Measurements from ENCODE around the gene PRPF38B. TPM values are rescaled to one million over a fixed set of nuclear protein-coding genes. Genes with fewer than 3 reads are reported as not detected.

The PRPF38B gene
- 54.9 TPM for polyA plus RNA-seq (2012; ENCODE audit: insufficient read depth, insufficient read length, low read depth)

- H3K4me3 ChIP-seq (ENCODE audit: low read depth, low read length), result peak within 1 kb of the TSS; percentile 96
- no peaks in the 10 kb centered on the region for H3K27me3 ChIP-seq
- no peak for TF ChIP-seq CTCF (IDR thresholded peaks at IDR 0.05; ENCODE audit: low read depth, low read length)
- no peaks in the 10 kb centered on the region for H3K9me3 ChIP-seq
- no peaks in the 10 kb centered on the region for H3K4me1 ChIP-seq
- DNase-seq, result peak; percentile 94
- H3K36me3 ChIP-seq, result peaks cover 37% of the 10 kb centered on the region
These were observed at the start of gene PRPF38B for GRCh38 chr1:108691942-108692723. Gene PRPF38B, plus strand, starts transcription at chr1:108692310. Its CDS starts 282 bp downstream, at chr1:108692592.

GRCh38 chr1:108643492-108644335, 48.4 kb upstream of the PRPF38B start:
- no peaks in the 10 kb centered on the region; the same call in 1 of the 2 replicates for H3K9me3 ChIP-seq
- peak; percentile 71 for TF ChIP-seq CTCF (IDR thresholded peaks at IDR 0.05; ENCODE audit: low read depth, low read length)
- H3K4me1 ChIP-seq, result no peaks in the 10 kb centered on the region
- H3K36me3 ChIP-seq, result no peaks in the 10 kb centered on the region
- no peak overlapping the region for H3K4me3 ChIP-seq (ENCODE audit: low read depth, low read length)
- no peaks in the 10 kb centered on the region for H3K27me3 ChIP-seq
- DNase-seq, result peak; percentile 39

- H3K36me3 ChIP-seq, result no peaks in the 10 kb centered on the region
- no peaks in the 10 kb centered on the region for H3K27me3 ChIP-seq
- H3K4me3 ChIP-seq (ENCODE audit: low read depth, low read length), result no peak overlapping the region
- DNase-seq, result no peak
- TF ChIP-seq CTCF (IDR thresholded peaks at IDR 0.05; ENCODE audit: low read depth, low read length), result no peak
- no peaks in the 10 kb centered on the region for H3K4me1 ChIP-seq
- H3K9me3 ChIP-seq, result no peaks in the 10 kb centered on the region
These were observed 47.1 kb upstream of the PRPF38B start for GRCh38 chr1:108644984-108645383.

GRCh38 chr1:108645564-108646184, 46.4 kb upstream of the PRPF38B start:
- no peak for DNase-seq
- no peak for TF ChIP-seq CTCF (IDR thresholded peaks at IDR 0.05; ENCODE audit: low read depth, low read length)
- no peaks in the 10 kb centered on the region for H3K36me3 ChIP-seq
- H3K9me3 ChIP-seq, result no peaks in the 10 kb centered on the region
- no peaks in the 10 kb centered on the region for H3K27me3 ChIP-seq
- no peaks in the 10 kb centered on the region for H3K4me1 ChIP-seq
- no peak overlapping the region for H3K4me3 ChIP-seq (ENCODE audit: low read depth, low read length)

- TF ChIP-seq CTCF (IDR thresholded peaks at IDR 0.05; ENCODE audit: low read depth, low read length), result no peak
- no peaks in the 10 kb centered on the region for H3K4me1 ChIP-seq
- H3K27me3 ChIP-seq, result no peaks in the 10 kb centered on the region
- no peaks in the 10 kb centered on the region for H3K36me3 ChIP-seq
- H3K9me3 ChIP-seq, result no peaks in the 10 kb centered on the region
- no peak overlapping the region for H3K4me3 ChIP-seq (ENCODE audit: low read depth, low read length)
- DNase-seq, result no peak
These were observed 45.9 kb upstream of the PRPF38B start for GRCh38 chr1:108646265-108646647.

Measured in BE2C (cell line).